T-helper 1 cell (primary cell): ENCODE data around the gene C20orf96.
"Not testable (repeated sequence)": the region's sequence is repeated elsewhere in the genome, so short reads cannot be mapped to it uniquely, and the experiment has no call there.

Experiments used
- DNase-seq, 5 donors: peaks; one replicate each; pipeline ENCODE4 v3.0.0-alpha.2; 2012 to 2020

C20orf96 gene

DNA sequence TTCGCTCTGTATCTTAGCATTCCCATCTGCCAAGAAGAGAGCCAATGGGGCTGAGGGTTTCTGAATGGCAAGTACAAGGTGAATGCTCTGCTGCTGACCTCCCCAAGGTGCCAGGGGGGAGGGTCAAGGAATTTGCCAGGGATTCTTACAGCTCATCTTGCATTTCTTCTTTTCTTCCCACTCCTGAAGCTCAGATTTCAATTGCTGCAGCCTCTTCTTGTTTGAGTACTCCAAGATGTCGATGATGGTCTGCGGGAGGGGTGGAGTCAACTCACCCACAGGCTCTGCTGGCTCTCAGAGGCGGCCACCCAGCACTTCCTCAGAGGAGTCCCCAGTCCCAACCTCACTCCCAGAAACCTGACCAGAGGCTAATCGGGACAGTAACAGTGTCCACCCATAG lies 12.4 kb downstream of the C20orf96 start:
- DNase-seq: no peak

- DNase-seq: no peak
Measured at GRCh38 chr20:277496-277781, 13.1 kb downstream of the C20orf96 start.

GRCh38 chr20:276620-277495 lies 13.7 kb downstream of the C20orf96 start:
- DNase-seq: no peak

DNA sequence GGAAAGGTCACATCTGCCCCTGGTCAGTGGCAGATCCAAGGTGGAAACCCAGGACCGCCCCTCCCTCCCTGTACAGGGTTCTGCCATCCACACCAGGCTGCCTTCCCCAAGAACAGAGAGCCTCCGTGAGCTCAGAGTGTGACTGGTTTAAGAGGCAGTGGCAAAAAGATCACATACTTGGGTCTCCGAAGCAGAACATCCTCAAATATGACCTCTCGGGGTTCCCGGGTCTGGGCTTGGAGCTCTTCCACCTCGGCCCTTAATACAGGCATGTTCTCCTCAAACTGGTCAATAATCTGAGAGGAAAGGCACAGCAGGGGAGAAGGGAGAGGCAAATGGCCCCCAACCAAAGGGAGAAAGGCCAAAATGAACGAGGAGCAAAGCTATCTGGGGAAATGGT lies 14.8 kb downstream of the C20orf96 start:
- no peak for DNase-seq

DNA sequence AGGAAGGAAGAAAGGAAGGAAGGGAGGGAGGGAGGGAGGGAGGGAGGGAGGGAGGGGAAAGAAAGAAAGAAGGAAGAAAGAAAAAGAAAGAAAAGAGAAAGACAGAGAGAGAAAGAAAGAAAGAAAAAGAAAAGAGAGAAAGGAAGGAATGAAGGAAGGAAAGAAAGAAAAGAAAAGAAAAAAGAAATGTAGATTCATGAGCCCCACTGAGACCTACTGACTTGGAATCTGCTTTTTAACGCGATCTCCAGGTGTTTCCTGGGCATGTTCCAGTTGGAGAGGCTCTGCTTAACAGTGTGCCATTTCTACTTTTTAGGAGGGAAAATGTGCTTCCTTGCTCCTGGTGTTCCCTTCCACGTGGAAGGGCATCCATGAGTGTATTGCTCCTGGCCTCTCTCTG lies 16.7 kb downstream of the C20orf96 start:
- DNase-seq: no peak

DNA sequence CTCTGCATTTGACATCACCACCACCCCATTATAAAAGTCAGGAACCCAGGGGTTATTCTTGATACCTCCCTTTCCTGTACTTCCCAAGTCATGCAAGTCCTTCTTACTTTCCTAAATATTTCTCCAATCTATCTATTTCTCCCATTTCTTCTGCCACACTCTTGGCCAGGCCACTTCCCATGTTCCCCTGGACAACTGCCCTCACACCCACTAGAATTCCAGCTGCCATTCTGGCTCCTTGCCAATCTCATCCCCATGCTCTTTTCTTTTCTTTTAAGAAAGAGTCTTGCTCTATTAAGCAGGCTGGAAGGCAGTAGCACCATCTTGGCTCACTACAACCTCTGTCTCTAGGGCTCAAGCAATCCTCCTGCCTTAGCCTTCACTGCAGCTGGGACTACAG lies 17.8 kb downstream of the C20orf96 start:
- no peak for DNase-seq

DNA sequence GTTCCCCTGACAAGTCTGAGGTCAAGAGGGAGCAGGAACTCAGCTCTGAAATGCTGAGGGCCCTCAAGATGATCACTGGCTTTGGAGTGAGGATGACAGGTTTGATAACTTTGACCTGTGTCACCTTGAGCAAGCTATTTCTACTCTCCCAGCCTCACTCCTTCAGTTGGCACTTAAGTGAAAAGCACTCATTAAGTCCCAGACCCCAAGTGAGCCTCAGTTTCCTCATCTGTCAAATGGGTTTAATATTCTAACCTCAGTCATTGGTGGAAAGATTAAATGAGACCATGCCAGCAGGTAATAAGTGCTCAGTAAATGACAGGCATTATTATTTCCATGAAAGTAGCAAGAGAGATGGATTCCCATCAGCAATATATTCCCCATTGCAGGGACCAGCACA lies 19.0 kb downstream of the C20orf96 start:
- DNase-seq: no peak

GRCh38 chr20:271069-271468 lies 19.5 kb downstream of the C20orf96 start:
- DNase-seq: no peak

GRCh38 chr20:270517-270916 lies 20.0 kb downstream of the C20orf96 start:
- DNase-seq: no peak

DNA sequence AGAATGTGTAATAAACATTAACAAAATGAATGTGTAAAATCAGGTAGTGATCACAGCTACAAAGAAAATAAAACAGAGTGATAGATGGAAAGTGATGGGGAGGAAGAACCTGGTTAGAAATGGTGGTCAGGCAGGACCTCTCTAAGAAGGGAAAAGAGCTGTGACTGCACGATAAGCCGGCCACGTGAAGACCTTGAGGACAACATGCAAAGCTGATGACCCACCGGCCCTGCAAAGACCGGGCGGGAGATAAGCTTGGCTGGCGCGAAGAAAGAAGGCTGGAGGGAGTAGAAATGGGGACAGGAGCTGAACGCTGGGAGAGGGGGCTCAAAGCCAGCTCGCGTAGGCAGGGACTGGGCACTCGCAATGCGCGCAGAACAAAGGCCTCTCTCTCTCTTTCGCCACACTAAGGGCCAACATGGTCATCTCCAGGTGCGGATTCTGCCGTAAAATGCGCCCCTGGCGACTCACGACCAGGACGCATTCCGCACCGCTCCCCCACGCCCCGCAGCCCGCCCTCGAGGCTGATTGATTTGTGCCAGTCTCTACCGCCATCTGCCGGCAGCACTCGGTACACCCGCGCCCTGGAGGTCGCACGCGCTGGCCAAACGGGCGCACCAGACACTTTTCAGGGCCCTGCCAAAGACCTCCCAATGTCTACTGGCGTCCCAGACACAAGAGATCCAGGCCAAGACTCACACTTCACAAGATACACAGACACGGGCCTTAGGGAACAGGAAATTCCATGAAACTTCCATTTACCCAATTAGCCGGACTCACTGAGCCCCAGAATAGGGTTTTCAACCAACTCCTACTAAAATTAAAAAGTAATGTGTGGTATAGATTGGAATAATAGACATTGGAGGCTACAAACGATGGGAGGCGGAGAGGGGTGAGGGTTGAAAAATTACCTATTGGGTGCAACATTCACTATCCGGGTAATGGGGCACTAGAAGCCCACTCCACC lies 23.7 kb downstream of the C20orf96 start:
- peak; percentile 72 to 85 (median 80) for DNase-seq

DNA sequence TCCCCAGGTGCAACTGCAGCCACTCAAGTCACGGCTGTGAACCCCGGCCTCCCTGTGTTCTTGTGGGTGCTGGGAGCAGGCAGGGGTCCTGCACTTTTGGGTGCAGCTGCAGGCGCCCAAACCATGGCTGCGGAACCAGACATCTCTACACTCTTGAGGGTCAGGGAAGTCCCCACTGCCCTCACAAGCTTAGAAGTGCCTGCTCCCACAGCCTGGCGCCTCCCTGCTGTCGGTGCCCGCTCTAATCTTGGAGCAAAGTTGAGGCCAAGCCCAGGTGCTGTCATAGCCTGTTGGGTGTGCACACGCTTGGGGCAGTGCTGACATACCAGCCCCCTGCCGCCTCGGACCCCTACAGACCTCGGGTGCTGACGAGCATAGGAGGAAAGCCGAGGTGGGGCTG lies 26.8 kb downstream of the C20orf96 start:
- DNase-seq: no peak

- no peak for DNase-seq
Measured at GRCh38 chr20:259981-260380, 30.6 kb downstream of the C20orf96 start.

GRCh38 chr20:258963-259362 lies 31.6 kb downstream of the C20orf96 start:
- DNase-seq: peak in 1 of 5 donors; percentile 26

DNA sequence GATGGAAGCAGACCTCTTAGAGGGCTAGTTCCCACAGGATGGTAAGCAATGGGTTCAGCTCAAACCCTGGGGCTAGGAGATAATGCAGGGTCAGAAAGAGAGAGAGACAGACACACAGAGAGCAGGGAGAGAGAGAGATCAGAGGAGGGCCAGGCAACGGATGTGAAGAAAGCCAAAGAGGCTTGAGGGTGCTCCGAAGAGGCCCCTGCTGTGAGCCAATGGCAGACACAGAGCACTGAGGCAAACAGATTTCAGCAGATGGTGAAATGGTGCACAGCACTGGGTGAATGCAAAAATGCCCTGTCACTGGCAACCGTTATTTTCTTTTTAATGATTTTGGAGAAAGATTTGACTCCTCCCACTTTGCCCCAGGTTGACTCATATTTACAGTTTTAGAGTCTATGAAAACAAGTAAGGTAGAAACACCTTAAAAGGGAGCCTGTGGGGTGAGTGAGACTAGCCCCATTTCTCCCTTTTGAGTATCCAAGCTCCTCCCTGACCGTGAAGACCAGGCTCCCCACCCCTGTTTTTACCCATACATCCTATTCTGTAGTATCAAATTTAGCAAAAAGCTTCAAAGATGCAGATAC lies 32.2 kb downstream of the C20orf96 start:
- DNase-seq: peak in 1 of 5 donors; percentile 66

DNA sequence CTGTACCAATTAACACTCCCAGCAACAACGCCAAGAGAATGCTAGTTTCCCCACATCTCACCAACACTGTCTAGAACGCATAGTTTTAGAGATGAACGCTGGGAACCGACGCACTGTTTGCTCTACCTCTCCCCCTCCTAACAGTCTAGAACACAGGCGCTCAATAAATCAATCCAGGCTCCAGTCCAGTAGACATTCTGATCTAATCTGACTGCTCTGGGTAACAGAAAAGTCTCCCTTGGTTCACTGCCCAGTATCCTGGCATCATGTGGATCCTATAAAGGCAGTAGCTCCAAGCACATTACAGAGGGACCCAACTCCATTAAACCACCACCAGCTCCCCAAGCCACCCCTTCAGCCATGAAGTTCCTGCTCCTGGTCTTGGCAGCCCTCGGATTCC lies 33.1 kb downstream of the C20orf96 start, which contains the start of gene DEFB132:
TSS of gene DEFB132 (plus strand) at position 306 of the 400 bp plus-strand sequence. CDS start at position 361, 55 bp downstream.
- no peak for DNase-seq

DNA sequence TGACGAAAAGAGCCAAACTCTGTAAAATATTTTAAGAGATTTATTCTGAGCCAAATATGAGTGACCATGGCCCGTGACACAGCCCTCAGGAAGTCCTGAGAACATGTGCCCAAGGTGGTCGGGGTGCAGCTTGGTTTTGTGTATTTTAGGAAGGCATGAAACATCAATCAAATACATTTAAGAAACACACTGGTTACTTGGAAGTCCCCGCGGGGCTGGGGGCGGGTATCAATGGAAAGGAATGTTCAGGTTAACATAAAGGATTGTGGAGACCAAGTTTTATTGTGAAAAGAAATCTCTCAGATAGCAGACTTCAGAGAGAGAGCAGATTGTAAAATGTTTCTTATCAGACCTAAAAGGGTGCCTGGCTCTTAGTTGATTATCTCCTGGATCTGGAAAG lies 37.1 kb downstream of the C20orf96 start:
- not testable (repeated sequence) for DNase-seq

GRCh38 chr20:252801-253200 lies 37.7 kb downstream of the C20orf96 start:
- DNase-seq: no peak

DNA sequence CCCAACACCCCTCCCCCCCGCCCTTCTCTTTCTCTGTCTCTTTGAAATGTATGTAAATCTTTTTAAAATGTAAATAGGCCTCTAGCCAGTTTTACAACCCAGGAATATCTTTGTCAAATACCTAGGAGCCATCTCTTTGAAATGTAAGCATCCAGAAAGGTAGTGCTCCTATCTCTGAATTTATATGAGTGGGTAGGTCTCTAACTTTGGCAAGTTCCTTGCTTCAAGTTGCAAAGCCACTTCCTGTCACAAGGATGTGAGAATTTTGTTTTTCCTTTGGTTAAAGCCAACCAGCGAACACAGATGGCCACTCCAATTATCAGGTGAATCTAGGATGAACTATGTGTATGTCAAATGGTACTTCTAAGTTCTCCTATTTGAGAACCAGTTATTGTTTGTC lies 39.2 kb downstream of the C20orf96 start:
- DNase-seq: no peak

DNA sequence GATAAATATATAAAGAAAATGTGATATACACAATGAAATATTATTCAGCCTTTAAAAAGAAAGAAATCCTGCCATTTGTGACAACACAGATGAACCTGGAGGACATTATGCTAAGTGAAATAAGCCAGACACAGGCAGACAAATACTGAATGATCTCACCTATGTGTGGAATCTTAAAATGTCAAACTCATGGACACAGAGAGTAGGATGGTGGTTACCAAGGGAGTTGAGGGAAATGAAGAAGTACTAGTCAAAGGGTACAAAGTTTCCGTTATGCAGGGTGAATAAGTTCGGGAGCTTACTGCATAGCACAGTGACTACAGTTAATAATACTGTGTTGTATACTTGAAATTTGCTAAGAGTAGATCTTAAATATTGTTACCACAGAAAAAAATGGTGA lies 47.6 kb downstream of the C20orf96 start:
- no peak for DNase-seq

GRCh38 chr20:237929-238328 lies 52.6 kb downstream of the C20orf96 start:
- DNase-seq: peak in 1 of 5 donors; percentile 58

- DNase-seq: peak in 1 of 5 donors; percentile 14
Measured at GRCh38 chr20:237489-237888, 53.1 kb downstream of the C20orf96 start.

DNA sequence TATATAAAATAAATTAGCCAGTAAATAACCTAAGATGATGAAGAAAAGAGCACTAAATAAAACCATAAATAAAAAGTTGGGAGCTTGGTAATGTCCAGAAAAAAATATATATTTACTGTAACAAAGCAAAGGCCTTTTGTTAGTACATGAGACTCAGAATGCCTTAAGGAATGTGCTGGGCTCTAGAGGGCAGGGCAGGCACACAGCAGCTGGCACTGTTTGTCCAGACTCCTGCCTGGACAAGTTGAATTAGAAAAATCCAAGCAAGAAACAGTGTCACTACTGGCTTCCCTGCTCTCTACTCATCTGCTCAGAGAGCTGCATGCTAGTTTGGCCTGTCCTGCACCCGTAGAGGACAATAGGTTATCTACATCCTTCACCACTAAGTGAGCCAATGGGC lies 54.7 kb downstream of the C20orf96 start:
- no peak for DNase-seq

- no peak for DNase-seq
Measured at GRCh38 chr20:227439-228105, 63.0 kb downstream of the C20orf96 start.
